Activated T-cell treated with anti-CD3 and anti-CD28 coated beads for 48 hours (primary cell): Measurements from ENCODE around the gene PTGR2.
"Not testable (repeated sequence)": the region's sequence is repeated elsewhere in the genome, so short reads cannot be mapped to it uniquely, and the experiment has no call there.

ENCODE experiments used
- DNase-seq: peaks from one replicate; pipeline ENCODE4 v3.0.0-alpha.2; 2020; ENCODE audit warnings: low read depth

The PTGR2 gene

DNA sequence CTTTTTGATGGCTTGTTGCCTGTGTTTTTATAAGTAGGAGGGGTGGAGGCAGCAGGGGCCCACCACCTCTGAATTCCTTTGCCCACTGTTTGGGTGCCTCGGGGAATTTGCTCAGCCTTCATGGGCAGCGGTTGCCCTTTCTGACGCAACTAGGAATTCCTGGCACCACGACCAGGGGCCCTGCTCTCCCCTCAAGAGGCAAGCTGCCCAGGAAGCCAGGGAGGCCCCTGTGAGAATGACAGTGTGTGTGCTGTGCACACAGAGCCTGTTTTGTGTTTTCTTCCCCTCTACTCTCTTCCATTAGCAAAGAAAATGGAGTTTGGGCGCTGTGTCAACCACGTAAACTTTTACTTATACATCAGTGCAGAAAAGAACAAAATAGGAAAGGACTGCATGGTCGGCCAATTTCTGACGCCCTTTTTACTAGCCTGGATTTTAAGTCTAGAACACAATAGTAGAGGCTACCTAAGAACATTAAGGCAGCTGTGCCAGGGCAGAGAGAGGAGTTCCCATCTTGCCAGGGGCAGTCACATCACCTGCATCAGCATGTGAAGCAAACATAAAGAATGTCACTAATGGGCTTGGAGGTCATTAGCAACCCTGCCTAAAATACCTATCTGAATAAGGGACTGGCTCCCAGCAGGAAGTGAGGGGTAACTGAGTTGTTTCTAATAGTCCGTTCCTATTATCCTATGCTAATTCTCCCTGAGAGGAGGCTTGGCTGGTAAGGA is 17.9 kb upstream of the PTGR2 start:
- no peak for DNase-seq

DNA sequence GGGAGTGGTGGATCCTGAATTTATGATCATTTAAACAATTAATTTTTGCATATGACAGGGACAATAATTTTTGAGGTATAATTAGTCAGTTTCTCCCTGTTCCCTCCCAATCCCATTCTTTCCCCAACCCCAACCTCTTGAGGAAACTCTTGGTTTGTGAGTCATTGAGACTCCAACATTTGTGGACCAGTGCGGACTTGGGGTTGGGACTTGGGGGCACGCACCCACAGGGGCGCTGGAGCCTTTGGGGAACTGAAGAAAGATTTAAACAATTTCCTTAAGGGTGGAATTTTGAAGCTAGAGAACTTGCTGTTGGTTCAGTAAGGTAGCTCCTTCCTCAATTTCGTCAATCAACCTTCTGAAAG is 17.4 kb upstream of the PTGR2 start:
- no peak for DNase-seq

DNA sequence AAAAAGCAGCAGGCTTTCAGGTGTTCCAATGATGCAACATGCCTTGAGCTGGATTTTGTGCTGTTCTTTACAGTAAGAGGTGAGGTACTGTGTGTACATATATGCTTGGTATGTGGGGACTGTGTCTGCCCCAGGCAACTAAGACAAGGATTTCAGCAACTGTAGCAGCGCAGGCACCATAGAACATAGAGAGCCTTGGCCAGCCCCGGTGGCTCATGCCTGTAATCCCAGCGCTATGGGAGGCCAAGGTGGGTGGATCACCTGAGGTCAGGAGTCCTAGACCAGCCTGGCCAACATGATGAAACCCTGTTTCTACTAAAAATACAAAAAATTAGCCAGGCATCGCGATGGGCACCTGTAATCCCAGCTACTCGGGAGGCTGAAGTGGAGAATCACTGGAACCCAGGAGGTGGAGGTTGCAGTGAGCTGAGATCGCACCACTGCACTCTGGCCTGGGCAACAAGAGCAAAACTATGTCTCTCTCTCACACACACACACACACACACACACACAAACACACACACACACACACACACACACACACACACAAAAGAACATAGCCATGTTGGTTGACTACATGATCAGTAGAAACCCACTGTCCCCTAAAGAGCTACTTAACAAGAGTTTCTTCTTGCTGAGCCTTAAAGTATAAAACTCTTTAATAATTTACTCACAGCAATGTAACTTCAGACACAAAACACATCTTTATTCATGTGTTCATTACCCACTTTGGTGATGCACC is 13.2 kb upstream of the PTGR2 start:
- not testable (repeated sequence) for DNase-seq

DNA sequence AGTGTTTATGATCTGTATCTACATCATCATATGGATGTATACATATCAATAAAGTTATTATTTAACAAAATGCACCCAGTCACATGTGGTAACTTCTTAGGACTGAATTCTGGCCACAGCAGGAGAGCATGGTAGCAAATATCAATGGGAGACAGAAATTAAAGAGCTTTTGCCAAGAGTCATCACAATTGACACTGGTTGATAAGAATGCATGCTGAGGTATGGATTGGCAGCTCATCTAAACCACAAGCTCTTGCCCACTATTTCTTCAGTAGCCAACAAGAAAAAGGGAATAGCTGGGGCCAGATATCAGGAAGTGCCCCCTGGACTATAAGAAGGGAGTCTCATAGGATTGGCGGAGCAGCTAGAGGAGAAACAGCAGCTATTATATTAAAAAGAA is 9.4 kb upstream of the PTGR2 start:
- DNase-seq, result no peak

DNA sequence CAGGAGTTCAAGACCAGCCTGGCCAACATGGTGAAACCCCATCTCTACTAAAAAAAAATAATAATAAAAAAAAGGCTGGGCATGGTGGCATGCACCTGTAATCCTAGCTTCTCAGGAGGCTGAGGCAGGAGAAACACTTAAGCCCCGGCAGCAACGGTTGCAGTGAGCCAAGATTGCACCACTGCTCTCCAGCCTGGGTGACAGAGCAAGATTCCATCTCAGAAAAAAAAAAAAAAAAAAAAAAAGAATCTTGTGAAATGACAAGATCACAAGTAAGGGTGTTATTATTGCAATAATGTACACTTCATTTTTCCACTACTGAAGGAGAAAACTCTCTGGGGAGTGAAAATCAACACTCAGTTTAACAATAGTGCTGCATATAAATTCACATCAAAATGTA is 8.8 kb upstream of the PTGR2 start:
- no peak for DNase-seq

DNA sequence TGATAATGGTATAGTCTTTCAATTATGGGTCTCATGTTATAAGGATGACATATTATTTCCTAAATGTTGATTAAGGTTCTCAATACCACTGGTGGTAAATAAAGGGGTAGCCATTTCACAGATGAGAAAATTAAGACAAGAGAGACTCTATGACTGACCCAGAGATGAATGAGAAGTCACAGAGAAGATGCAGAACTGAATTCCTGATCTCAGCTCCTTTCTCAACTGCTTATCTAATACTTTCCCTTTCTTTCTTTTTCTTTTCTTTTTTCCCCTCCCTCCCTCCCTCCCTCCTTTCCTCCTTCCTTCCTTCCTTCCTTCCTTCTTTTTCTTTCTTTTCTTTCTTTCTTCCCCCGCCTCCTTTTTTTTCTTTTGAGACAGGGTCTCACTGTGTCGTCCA is 8.3 kb upstream of the PTGR2 start:
- DNase-seq, result no peak

DNA sequence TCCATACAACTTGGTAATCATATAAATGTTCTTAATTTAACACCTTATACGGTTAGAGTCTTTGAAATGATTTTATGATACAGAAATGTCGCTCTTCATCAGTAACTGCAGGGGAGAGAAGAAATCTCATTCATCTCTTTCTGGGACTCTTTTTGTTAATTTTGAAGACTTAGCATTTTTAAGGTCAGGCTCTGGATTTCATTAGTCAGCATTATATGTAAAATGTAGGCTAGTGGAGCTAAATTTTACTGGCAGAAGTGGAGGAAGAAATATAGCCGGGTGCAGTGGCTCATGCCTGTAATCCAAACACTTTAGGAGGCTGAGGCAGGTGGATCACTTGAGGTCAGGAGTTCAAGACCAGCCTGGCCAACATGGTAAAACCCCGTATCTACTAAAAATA is 4.7 kb upstream of the PTGR2 start:
- no peak for DNase-seq

DNA sequence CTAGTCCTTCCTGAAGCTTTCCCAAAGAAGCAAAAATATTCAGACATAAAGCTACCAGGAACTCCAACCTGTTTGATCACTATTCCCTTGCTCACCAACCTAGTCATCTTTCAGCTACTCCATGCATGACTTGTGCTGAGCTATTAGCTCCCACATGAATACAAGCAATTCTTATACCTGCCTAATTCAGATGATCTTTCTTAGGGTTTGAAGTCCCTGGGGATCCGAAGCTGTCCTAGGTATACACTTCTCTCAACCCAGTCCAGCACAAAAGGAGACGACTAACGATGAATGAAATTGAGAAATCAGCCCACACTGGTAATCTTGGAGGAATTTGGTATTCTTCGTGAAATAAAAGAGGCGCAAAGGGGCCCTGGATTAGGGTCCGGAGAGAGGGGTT is 631 bp upstream of the PTGR2 start:
- DNase-seq, result no peak

DNA sequence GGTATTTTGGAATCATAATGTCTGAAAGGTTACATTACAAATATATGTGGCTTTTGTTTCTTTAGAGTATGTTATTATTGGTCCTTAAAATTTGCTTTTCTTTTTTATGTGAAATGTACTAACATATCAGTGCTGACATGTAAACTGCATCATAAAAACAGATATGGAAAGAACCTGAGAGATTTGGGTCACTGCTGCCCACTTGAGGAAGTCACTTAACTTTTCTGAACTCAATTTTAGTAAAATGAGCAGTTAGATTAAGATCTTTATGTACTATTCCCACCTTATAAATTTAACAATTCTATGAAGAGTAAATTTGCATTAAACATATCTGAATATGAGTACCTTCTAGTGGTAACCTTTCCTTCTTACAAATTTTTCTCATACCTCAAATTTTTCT is 7.5 kb downstream of the PTGR2 start:
- DNase-seq, result no peak

DNA sequence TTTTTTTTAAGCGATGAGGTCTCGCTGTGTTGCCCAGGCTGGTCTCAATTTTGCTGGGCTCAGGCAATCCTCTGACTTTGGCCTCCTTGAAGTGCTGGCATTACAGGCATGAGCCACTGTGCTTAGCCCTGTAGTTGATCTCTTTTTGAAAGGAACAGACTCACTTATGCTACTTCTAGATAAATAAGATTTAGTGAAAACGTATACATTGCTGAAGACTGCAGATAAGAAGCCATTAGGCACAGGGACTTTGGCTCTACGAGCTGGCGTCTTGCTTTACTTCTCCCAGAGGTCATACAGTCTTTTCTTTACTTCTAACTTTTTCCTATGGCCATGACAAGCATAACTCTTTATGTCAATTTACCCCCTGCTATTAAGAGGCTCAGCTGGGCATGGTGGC is 9.4 kb downstream of the PTGR2 start:
- DNase-seq, result no peak

DNA sequence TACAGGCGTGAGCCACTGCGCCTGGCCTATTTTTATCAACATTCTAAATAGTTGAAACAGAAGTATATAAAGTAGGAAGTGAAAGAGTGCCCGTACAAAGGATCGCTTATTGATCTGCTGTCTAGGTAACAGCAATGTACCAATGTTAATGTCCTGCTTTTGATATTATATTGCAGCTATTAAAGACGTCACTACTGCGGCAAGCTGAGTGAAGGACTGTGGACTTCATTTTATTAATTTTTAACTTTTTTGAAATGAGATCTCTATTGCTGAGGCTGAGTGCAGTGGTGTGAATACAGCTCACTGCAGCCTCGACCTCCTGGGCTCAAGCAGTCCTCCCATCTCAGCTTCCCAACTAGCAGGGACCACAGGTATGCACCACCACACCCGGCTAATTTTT is 10.8 kb downstream of the PTGR2 start:
- no peak for DNase-seq

DNA sequence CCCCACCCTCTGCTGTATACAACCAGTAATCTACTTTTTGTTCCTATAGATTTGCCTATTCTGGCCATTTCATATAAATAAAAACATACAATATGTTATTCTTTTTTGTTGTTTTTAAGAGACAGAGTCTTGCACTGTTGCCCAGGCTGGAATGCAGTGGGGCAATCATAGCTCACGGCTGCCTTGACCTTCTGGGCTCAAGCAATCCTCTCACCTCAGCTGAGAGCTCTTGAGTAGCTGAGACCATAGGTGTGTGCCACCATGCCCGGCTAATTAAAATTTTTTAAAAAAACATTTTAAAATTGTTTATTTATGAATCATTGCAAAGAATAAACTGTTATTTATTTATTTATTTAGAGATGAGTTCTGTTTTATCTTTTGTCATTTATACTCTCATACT is 11.6 kb downstream of the PTGR2 start:
- no peak for DNase-seq

DNA sequence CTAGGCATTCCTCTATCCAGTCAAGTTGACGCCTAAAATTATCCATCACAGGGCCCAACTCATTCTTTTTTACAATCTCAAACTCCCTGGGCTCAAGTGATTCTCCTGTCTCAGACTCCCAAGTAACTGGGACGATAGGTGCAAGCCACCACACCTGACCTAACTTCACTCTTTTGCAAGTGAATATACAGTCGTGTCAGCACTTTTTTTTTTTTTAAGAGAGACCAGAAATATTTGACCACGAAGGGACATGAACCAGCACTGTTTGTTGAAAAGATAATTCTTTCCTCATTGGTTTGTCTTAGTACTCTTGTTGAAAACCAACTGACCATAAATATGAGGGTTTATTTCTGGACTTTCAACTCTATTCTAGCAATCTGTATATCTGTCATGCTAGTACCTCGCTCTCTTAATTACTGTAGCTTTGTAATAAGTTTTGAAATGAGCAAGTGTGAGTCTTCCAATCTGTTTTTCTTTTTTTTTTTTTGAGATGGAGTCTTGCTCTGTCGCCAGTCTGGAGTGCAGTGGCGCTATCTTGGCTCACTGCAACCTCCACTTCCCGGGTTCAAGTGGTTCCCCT is 14.0 kb downstream of the PTGR2 start:
- DNase-seq, result no peak

DNA sequence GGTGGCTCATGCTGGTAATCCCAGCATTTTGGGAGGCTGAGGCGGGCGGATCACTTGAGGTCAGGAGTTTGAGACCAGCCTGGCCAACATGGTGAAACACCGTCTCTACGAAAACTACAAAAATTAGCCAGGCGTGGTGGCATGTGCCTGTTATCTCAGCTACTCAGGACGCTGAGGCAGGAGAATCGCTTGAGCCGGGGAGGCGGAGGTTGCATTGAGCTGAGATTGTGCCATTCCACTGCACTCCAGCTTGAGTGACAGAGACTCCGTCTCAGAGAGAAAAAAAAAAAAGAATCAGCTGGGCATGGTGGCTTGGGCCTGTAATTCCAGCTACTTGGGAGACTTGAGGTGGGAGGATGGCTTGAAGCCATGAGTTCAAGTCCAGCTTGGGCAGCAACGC is 18.1 kb downstream of the PTGR2 start:
- DNase-seq, result not testable (repeated sequence)

DNA sequence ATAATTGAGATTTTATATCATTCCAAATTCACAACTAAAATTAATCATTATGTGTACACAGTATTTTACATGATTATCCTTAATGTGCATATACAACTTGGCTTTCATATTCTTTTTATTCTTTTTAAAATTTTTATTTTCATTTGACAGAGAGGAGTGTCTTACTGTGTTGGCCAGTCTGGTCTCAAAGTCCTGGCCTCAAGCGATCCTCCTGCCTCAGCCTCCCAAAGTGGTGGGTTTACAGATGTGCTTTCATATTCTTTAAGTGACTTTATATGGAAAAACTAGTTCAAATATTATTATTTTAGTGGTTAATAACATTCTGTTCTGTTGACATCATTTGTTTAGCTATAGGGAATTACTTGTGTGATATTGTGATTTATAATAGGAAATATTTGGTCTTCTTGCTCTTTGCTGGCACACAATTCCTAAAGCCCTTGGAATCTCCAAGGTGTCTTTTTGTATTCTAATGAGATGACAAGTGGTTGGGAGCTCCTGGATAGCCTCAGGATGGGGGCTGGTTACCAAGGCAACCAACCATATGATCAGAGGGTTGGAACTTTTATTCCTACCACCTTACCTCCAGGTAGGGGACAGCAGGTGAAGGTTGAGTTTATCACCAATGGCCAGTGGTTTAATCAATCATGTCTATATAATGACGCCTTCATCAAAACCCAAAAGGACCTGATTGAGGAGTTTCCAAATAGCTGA is 19.0 kb downstream of the PTGR2 start:
- no peak for DNase-seq

DNA sequence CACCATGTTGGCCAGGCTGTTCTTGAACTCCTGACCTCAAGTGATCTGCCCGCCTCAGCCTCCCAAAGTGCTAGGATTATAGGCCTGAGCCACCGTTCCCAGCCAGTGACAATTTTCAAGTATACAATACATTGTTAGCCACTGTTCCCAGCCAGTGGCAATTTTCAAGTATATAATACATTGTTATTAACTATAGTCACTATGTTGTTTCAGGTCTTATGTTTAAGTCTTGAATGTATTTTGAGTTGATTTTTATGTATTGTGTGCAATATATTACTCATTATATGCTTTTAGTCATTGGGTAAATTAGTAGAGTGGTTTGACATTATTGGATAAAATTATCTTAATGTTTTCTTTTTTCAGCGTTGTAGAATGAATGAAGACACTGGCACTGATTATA is 22.0 kb downstream of the PTGR2 start:
- no peak for DNase-seq

DNA sequence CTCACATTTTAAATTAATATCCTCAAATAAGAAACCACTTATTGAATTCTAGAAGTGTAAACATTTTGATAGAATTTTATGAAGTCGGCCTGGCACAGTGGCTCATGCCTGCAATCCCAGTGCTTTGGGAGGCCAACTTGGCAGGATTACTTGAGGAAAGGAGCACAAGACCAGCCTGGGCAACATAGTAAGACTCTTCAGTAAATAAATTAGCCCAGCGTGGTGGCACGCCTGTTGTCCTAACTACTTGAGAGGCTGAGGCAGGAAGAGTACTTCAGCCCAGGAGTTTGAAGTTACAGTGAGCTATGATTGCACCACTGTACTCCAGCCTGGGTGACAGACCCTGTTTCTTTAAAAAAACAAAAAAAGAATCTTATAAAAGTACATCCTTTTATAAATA is 26.2 kb downstream of the PTGR2 start:
- DNase-seq, result no peak

DNA sequence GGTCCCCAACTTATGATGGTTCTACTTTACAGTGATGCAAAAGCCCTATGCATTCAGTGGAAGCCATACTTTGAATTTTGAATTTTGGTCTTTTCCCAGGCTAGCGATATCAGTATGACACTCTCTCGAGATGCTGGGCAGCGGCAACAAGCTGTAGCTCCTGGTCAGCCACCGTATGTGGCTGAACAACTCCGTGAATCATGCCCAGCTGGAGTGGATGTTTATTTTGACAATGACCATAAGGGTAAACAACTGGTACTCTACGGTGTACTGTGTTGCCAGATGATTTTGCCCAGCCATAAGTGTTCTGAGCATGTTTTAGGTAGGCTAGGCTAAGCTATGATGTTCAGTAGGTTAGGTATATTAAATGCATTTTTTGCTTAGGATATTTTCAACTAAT is 26.8 kb downstream of the PTGR2 start:
- DNase-seq, result no peak

DNA sequence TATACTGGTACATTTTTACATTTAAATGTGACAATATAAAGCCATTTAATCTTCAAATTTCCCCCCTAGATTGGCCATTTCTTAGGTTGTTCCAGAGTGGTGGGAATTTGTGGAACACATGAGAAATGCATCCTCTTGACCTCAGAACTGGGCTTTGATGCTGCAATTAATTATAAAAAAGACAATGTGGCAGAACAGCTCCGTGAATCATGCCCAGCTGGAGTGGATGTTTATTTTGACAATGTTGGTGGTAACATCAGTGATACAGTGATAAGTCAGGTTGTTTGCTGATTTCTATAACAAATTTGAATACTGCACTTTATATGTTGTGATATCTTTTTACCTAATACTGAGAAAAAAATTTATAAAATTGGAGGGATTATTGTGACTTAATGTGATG is 27.4 kb downstream of the PTGR2 start:
- no peak for DNase-seq

DNA sequence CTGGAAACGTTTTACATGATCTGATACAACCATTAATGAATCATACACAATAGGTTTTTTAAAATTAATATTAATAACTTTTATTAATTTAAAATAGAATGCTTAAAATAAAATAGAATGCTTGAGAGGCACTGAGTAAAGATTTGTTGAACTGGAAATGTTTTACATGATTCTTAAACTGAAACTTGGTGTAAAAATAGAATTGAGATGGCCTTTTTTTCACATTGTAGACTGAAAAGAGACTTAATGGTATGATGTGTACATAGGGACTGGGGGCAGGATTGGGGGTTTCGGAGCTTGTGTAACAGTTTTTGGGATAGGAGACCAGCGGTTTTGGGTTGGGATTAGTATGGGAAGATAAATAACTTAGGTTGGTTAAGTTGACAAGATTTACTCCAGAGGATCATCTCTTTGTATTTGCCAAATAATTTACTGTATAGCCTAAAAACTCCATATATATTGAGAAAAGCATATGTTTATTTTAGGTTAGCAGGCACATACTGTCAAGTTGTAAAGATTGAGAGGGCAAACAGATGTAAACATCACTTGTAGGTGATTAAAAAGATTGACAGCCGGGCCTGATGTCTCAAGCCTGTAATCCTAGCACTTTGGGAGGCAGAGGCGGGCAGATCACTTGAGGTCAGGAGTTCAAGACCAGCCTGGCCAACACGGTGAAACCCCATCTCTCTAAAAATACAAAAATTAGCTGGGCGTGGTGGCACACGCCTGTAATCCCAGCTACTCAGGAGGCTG is 33.0 kb downstream of the PTGR2 start:
- no peak for DNase-seq

DNA sequence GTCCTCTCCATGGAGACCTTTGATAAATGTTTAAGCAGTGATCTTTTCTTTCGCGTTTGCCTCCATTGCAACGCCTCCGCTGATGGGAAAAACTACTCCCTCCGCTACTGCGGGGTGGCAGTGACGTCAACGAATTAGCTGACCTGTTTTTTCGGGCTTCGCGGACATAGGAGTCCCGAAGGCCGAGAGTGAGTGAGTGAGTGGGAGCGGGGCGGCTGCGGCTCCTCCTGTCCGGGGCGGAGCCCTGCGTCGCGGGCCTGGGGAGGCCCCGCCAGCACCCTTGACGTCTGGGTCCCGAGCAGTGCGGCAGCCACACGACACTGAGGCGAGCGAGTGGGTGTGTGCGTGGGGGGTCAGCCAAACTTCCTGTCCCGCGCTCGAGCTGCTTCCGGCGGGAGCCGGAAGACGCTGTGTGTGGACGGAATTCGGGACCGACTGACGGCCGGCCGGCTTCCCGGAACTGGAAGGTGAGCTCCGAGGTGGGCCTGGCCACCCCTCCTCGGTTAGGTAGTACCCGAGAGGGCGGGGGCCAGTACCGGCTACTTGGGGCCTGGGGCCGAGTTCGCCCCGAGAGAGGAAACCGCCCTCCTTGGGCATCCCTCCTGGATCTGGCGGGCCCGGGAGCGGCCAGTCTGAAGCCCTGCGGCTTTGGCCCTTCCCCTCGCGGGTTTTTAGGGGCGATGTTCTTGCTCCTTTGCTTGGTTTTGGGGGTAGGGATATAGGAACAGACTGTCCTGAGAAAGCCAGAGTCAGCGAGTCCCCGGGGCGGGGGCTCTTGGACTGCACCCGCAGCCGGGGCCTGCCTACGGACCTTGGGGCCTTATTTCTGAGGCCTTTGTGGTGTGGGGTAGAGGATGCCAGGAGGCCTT is 35.1 kb downstream of the PTGR2 start, which contains the start of gene ZNF410:
Gene ZNF410 (plus strand): TSS at position 411 of the 869 bp plus-strand sequence. CDS start 5,317 bp downstream, outside the sequence.
- peak; percentile 95 for DNase-seq
